HepG2 (cell line): ENCODE results near the gene DRC7. TPM values are rescaled to one million over a fixed set of nuclear protein-coding genes. Genes with fewer than 3 reads are reported as not detected.

Experiments
- CCDC6 ChIP-seq: sonication (generic); formaldehyde crosslinking; IDR thresholded peaks from 2 replicates; pipeline ENCODE4 v1.8.1; 2022; ENCODE audit warnings: mild to moderate bottlenecking, missing genetic modification reagents, moderate library complexity
- CHCHD3 ChIP-seq: sonication (generic); formaldehyde crosslinking; IDR thresholded peaks from 2 replicates; pipeline ENCODE4 v1.8.0; 2022; ENCODE audit warnings: mild to moderate bottlenecking, missing genetic modification reagents, moderate library complexity
- JUNB ChIP-seq: sonication (generic); formaldehyde crosslinking; IDR thresholded peaks from 2 replicates; pipeline ENCODE4 v1.8.0; 2022; ENCODE audit warnings: missing genetic modification reagents, mild to moderate bottlenecking, borderline replicate concordance
- KDM1A ChIP-seq: IDR thresholded peaks from 2 replicates; pipeline ENCODE4 v1.6.1; 2016; ENCODE audit warnings: missing compliant biosample characterization
- LCORL ChIP-seq, 2 experiments: fragments of 450-650 bp in 1 of 2; sonication (generic) in 1 of 2; formaldehyde crosslinking in 1 of 2; IDR thresholded peaks; 2 replicates each; pipeline versions ENCODE4 v1.5.0 to v1.6.1; 2017 to 2020; ENCODE audit warnings: antibody characterized with exemption in 1 of 2, missing genetic modification reagents in 1 of 2
- NONO ChIP-seq, 2 experiments: fragments of 450-650 bp in 1 of 2; sonication (generic) in 1 of 2; formaldehyde crosslinking in 1 of 2; IDR thresholded peaks in 1 of 2; conservative IDR thresholded peaks in 1 of 2; 2 replicates each; pipeline versions ENCODE4 v1.6.1 to v1.8.0; 2017 to 2022; ENCODE audit warnings: mild to moderate bottlenecking in 1 of 2, missing genetic modification reagents in 1 of 2, moderate library complexity in 1 of 2
- PHF21A ChIP-seq: sonication (generic); formaldehyde crosslinking; IDR thresholded peaks from 2 replicates; pipeline ENCODE4 v1.5.0; 2020; ENCODE audit warnings: mild to moderate bottlenecking, missing genetic modification reagents
- RBM22 ChIP-seq: fragments of 200-400 bp; formaldehyde crosslinking; optimal IDR thresholded peaks from 2 replicates; pipeline ENCODE3; 2017; ENCODE audit warnings: mild to moderate bottlenecking, low read length, moderate library complexity
- RBM39 ChIP-seq: fragments of 200-400 bp; formaldehyde crosslinking; IDR thresholded peaks from one replicate; pipeline ENCODE4 v1.6.1; 2018; ENCODE audit warnings: antibody characterized with exemption, mild to moderate bottlenecking, low read depth, low read length; ENCODE audit not compliant: poor library complexity, severe bottlenecking
- ZBTB21 ChIP-seq: sonication (generic); formaldehyde crosslinking; IDR thresholded peaks from 2 replicates; pipeline ENCODE4 v1.4.0; 2020; ENCODE audit warnings: missing genetic modification reagents
- ZBTB42 ChIP-seq: sonication (generic); formaldehyde crosslinking; IDR thresholded peaks from 2 replicates; pipeline ENCODE4 v1.5.0; 2020; ENCODE audit warnings: mild to moderate bottlenecking, missing genetic modification reagents
- ZNF33A ChIP-seq: sonication (generic); formaldehyde crosslinking; IDR thresholded peaks from 2 replicates; pipeline ENCODE4 v1.5.1; 2020; ENCODE audit warnings: missing genetic modification reagents, mild to moderate bottlenecking, moderate library complexity, borderline replicate concordance
- ZNF451 ChIP-seq: sonication (generic); formaldehyde crosslinking; IDR thresholded peaks from 2 replicates; pipeline ENCODE4 v1.5.0; 2020; ENCODE audit warnings: mild to moderate bottlenecking, missing genetic modification reagents
- ZNF547 ChIP-seq: sonication (generic); formaldehyde crosslinking; IDR thresholded peaks from 2 replicates; pipeline ENCODE4 v1.5.1; 2020; ENCODE audit warnings: mild to moderate bottlenecking, missing genetic modification reagents
- ZSCAN9 ChIP-seq: IDR thresholded peaks from 2 replicates; pipeline ENCODE4 v1.6.1; 2016; ENCODE audit warnings: borderline replicate concordance
- polyA plus RNA-seq, 8 experiments: library from polyadenylated mRNA; depleted of rRNA in 3 of 8; stranded (reverse) in 7 of 8; unstranded in 1 of 8; fragments of >200 nt; fragmentation: Illumina TruSeq in 4 of 8; extraction: Trizol in 4 of 8; gene quantifications; 2 replicates each; pipeline versions ENCODE4 v1.2.1 to v1.2.3, GENCODE V29; 2011 to 2016; ENCODE audit warnings: low read depth in 4 of 8, missing spikeins in 1 of 8, mixed read lengths in 1 of 8; ENCODE audit not compliant: insufficient read depth in 1 of 8
- total RNA-seq, 5 experiments: library from RNA; depleted of rRNA; stranded (reverse); fragments of >200 nt; fragmentation: Illumina TruSeq; extraction: Trizol; gene quantifications; 2 replicates each; pipeline ENCODE4 v1.2.3, GENCODE V29; 2016; ENCODE audit warnings: low read depth in 1 of 5
- TF ChIP-seq, protein P1 (sequence below): sonication (generic); formaldehyde crosslinking; IDR thresholded peaks from 2 replicates; pipeline ENCODE4 v1.8.0; 2022; ENCODE audit warnings: mild to moderate bottlenecking, missing genetic modification reagents
- TF ChIP-seq, protein P2 (sequence below): IDR thresholded peaks from 2 replicates; pipeline ENCODE4 v1.6.1; 2016; ENCODE audit warnings: low read depth, missing genetic modification reagents, missing compliant biosample characterization
- TF ChIP-seq, protein P3 (sequence below): sonication (generic); formaldehyde crosslinking; IDR thresholded peaks from 2 replicates; pipeline ENCODE4 v1.4.0; 2020; ENCODE audit warnings: low read depth, mild to moderate bottlenecking, missing genetic modification reagents

The DRC7 gene
- total and polyA plus RNA-seq, 2 of the 13 experiments (the other 11 are each of a cell fraction or from before 2014, with no cell fraction given): 2.7 to 3.4 TPM

DNA sequence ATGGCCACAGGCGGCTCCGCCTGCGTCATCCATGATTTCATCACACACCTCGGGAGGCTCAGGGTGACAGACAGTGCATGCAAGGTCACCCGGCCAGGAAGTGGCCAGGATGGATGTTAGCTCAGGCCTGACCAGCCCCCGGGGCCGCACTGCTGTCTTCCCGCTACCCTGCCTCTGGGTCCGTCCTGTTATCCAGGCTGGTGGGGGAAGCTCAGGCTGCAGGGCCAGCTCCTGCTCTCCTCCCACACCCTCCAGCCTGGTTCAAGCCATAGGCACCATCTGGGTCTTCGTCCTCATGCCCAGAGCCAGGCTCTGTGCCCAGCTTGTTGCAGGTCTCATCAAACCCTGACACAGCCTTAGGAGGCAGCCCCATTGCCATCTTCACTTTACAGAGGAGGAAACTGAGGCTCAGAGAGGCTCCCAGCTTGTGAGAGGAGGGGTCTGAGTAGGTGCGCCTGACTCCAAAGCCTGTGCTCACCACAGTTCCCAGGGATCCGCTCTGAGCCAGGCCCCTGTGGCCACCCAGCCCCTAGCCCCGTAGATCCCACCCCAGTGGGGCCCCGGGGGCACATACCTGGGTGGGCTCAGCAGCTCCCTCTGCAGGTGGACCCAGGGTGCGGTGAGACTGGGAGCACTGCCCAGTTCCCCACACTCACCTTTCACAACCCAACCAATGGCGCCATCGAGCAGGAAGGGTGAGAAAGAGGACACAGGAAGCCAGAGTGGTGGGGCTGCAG, 26.9 kb upstream of the DRC7 start (continued):
- TF ChIP-seq, protein P1, sequence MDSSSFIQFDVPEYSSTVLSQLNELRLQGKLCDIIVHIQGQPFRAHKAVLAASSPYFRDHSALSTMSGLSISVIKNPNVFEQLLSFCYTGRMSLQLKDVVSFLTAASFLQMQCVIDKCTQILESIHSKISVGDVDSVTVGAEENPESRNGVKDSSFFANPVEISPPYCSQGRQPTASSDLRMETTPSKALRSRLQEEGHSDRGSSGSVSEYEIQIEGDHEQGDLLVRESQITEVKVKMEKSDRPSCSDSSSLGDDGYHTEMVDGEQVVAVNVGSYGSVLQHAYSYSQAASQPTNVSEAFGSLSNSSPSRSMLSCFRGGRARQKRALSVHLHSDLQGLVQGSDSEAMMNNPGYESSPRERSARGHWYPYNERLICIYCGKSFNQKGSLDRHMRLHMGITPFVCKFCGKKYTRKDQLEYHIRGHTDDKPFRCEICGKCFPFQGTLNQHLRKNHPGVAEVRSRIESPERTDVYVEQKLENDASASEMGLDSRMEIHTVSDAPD (CRISPR knock-in tag): no peak
- TF ChIP-seq KDM1A (CRISPR knock-in tag) (peak; percentile 62; the same call in 1 of the 2 replicates), ZBTB21 (CRISPR knock-in tag) (peak; percentile 99), ZSCAN9 (CRISPR knock-in tag) (no peak), CHCHD3 (no peak), ZBTB42 (CRISPR knock-in tag) (no peak), RBM39 (no peak), NONO (IDR thresholded peaks at IDR 0.05) (no peak), NONO (CRISPR knock-in tag; conservative IDR thresholded peaks at IDR 0.05) (peak; percentile 90), ZNF451 (CRISPR knock-in tag) (peak; percentile 68; the same call in 1 of the 2 replicates), ZNF33A (CRISPR knock-in tag) (no peak), RBM22 (no peak), JUNB (CRISPR knock-in tag) (no peak; the same call in 1 of the 2 replicates), ZNF547 (CRISPR knock-in tag) (peak; percentile 82), CCDC6 (peak; percentile 97; the same call in 1 of the 2 replicates), LCORL (IDR thresholded peaks at IDR 0.05) (no peak), LCORL (CRISPR knock-in tag; IDR thresholded peaks at IDR 0.05) (peak; percentile 92; the same call in 1 of the 2 replicates), PHF21A (CRISPR knock-in tag) (peak; percentile 63; the same call in 1 of the 2 replicates)
- TF ChIP-seq, protein P2, sequence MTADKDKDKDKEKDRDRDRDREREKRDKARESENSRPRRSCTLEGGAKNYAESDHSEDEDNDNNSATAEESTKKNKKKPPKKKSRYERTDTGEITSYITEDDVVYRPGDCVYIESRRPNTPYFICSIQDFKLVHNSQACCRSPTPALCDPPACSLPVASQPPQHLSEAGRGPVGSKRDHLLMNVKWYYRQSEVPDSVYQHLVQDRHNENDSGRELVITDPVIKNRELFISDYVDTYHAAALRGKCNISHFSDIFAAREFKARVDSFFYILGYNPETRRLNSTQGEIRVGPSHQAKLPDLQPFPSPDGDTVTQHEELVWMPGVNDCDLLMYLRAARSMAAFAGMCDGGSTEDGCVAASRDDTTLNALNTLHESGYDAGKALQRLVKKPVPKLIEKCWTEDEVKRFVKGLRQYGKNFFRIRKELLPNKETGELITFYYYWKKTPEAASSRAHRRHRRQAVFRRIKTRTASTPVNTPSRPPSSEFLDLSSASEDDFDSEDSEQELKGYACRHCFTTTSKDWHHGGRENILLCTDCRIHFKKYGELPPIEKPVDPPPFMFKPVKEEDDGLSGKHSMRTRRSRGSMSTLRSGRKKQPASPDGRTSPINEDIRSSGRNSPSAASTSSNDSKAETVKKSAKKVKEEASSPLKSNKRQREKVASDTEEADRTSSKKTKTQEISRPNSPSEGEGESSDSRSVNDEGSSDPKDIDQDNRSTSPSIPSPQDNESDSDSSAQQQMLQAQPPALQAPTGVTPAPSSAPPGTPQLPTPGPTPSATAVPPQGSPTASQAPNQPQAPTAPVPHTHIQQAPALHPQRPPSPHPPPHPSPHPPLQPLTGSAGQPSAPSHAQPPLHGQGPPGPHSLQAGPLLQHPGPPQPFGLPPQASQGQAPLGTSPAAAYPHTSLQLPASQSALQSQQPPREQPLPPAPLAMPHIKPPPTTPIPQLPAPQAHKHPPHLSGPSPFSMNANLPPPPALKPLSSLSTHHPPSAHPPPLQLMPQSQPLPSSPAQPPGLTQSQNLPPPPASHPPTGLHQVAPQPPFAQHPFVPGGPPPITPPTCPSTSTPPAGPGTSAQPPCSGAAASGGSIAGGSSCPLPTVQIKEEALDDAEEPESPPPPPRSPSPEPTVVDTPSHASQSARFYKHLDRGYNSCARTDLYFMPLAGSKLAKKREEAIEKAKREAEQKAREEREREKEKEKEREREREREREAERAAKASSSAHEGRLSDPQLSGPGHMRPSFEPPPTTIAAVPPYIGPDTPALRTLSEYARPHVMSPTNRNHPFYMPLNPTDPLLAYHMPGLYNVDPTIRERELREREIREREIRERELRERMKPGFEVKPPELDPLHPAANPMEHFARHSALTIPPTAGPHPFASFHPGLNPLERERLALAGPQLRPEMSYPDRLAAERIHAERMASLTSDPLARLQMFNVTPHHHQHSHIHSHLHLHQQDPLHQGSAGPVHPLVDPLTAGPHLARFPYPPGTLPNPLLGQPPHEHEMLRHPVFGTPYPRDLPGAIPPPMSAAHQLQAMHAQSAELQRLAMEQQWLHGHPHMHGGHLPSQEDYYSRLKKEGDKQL (CRISPR knock-in tag): peak; percentile 11
- TF ChIP-seq, protein P3, sequence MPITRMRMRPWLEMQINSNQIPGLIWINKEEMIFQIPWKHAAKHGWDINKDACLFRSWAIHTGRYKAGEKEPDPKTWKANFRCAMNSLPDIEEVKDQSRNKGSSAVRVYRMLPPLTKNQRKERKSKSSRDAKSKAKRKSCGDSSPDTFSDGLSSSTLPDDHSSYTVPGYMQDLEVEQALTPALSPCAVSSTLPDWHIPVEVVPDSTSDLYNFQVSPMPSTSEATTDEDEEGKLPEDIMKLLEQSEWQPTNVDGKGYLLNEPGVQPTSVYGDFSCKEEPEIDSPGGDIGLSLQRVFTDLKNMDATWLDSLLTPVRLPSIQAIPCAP (CRISPR knock-in tag): peak; percentile 89
